ENCODE data around the gene SLC35E2B.

- TF ChIP-seq POLR2A (IDR thresholded peaks at IDR 0.05), result no peak
- TF ChIP-seq POLR2AphosphoS5 (IDR thresholded peaks at IDR 0.05), result no peak
- TF ChIP-seq CTCF (IDR thresholded peaks at IDR 0.05), result peak in 1 of 2 donors; percentile 15
Measured at GRCh38 chr1:1665815-1666251, 26.8 kb downstream of the SLC35E2B start.
